ENCODE data around the gene PLD5. TPM values are rescaled to one million over a fixed set of nuclear protein-coding genes. Genes with fewer than 3 reads are reported as not detected.

PLD5 gene
- total RNA-seq, 2 donors from 2014 or later: 0.27 TPM; not detected in 1

DNA sequence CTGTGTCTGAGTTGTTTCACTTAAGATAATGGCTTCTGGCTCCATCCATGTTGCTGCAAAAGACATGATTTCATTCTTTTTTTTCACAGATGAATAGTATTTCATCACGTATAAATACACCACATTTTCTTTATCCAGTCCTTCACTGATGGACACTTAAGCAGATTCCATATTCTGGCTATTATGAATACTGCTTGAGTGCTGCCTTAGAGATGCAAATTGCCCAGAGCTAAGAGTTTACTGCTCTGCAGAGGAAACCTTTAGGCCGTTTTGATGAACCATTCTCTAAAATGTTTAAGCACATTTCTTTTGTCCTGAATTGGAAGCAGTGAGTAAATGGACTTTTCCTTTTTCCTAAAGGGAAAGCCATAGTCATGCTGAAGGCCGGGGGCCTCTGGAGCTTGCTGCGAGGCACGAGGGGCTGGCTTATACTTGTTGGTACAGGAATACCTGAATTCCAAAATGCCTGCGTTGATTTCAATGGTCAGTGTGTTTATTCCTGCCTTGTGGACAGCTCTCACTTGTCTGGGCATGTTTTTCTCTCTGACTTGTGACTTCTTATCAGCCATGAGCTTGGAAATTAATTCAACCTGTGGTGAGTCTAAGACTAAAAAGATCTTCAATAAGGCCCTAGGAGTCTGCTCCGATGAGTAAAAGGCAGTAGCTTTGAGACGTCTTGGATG, 324.6 kb downstream of the PLD5 start:
- Histone ChIP-seq H3K36me3 (no peaks in the 10 kb centered on the region), H3K27ac (no peak overlapping the region), H3K9ac (ENCODE audit: low read depth in 2 of 2, low read length in 2 of 2) (no peak overlapping the region), H3K4me3 (no peak overlapping the region), H3K9me3 (no peaks in the 10 kb centered on the region), H3K4me1 (no peaks in the 10 kb centered on the region), H3K27me3 (no peaks in the 10 kb centered on the region)
- no peak for DNase-seq
- TF ChIP-seq, protein P1, sequence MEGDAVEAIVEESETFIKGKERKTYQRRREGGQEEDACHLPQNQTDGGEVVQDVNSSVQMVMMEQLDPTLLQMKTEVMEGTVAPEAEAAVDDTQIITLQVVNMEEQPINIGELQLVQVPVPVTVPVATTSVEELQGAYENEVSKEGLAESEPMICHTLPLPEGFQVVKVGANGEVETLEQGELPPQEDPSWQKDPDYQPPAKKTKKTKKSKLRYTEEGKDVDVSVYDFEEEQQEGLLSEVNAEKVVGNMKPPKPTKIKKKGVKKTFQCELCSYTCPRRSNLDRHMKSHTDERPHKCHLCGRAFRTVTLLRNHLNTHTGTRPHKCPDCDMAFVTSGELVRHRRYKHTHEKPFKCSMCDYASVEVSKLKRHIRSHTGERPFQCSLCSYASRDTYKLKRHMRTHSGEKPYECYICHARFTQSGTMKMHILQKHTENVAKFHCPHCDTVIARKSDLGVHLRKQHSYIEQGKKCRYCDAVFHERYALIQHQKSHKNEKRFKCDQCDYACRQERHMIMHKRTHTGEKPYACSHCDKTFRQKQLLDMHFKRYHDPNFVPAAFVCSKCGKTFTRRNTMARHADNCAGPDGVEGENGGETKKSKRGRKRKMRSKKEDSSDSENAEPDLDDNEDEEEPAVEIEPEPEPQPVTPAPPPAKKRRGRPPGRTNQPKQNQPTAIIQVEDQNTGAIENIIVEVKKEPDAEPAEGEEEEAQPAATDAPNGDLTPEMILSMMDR (IDR thresholded peaks at IDR 0.05): no peak
- intact Hi-C loops (cut with DNase I): no loop called here

DNA sequence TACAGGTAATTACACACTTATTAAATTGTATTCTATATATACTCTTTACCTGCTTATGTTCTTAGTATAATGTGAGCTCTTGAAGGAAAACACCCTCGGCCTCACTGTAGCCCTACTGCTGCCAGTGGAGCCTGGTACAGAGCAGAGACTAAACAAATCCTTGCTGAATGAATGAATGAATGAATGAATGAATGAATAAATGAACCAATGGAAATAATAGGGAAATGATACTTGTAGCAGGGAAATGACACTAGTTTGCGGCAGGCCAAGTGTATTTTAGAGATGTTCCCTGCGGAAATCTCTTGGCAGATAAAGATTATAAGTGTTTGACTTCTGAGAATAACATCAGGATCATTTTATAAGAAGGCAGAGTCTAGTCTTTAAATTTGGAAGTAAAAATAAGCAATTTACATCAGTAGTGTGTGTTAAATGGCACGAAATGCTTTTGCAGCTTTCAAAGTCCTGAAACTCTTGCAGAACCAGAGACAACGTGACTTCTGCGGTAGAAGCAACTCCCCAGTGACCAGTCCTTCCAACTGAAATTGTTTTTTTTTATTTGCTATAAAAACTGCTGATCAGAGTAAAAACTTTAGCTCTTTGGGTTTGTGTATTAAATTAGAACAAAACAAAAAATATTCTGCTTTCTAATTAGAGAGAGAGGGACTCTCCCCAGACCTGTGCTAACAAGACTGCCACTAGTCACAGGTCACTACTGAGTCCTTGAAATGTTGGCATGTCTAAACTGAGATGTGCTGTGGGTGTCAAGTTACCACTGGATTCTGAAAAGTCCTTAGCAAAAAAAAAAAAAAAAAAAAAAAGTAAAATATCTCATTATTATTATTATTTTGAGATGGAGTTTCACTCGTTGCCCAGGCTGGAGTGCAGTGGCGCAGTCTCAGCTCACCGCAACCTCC, 326.3 kb downstream of the PLD5 start:
- H3K27me3 ChIP-seq: no peaks in the 10 kb centered on the region
- no peaks in the 10 kb centered on the region for H3K4me1 ChIP-seq
- intact Hi-C loops (cut with DNase I): no loop called here
- TF ChIP-seq, protein P1 (IDR thresholded peaks at IDR 0.05): no peak
- H3K36me3 ChIP-seq: no peaks in the 10 kb centered on the region
- H3K9me3 ChIP-seq: no peaks in the 10 kb centered on the region
- H3K4me3 ChIP-seq: no peak overlapping the region
- no peak for DNase-seq
- H3K9ac ChIP-seq (ENCODE audit: low read depth in 2 of 2, low read length in 2 of 2): no peak overlapping the region
- no peak overlapping the region for H3K27ac ChIP-seq

DNA sequence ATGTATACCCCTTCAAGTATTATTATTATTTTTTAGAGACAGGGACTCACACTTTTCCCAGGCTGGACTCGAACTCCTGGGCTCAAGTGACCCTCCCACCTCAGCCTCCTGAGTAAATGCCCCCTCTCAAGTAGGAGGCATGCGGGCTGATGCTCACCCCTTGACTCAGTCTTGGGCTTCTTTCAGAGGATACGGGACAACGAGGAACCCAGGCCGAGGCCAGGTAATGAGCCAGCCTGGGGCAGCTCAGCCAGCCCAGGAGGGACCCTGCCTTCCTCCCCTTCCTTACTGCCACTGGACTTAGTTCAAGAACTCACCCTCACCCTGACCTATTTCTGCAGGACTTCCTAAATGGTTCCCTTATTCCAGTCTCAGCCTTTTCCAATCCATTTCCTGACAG, 327.6 kb downstream of the PLD5 start:
- Histone ChIP-seq H3K27me3 (no peaks in the 10 kb centered on the region), H3K9me3 (no peaks in the 10 kb centered on the region), H3K36me3 (no peaks in the 10 kb centered on the region), H3K27ac (no peak overlapping the region), H3K4me1 (no peaks in the 10 kb centered on the region), H3K4me3 (no peak overlapping the region), H3K9ac (ENCODE audit: low read depth in 2 of 2, low read length in 2 of 2) (no peak overlapping the region)
- DNase-seq: no peak
- intact Hi-C loops (cut with DNase I): no loop called here
- TF ChIP-seq, protein P1 (IDR thresholded peaks at IDR 0.05): no peak

DNA sequence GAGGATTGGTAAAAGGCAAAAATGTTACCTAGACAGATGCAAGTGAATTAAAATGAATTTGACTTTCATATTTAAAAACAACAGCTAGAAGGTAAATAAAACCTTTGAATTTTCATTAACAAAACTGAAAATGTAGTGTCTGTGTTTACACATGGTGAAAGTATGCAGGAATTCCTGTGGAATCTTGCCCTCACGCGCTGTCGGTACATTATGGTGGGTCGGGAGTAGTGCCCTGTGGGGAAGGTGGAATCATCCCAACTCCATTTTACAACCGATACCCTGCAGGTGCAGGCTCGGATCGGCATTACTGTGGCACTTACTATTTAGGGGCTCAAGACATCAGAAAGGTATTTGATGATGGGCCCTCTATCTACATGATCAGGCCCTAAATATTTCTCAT, 328.4 kb downstream of the PLD5 start:
- no peak overlapping the region for H3K4me3 ChIP-seq
- no peak overlapping the region for H3K9ac ChIP-seq (ENCODE audit: low read depth in 2 of 2, low read length in 2 of 2)
- DNase-seq: no peak
- H3K9me3 ChIP-seq: no peaks in the 10 kb centered on the region
- TF ChIP-seq, protein P1 (IDR thresholded peaks at IDR 0.05): no peak
- H3K36me3 ChIP-seq: no peaks in the 10 kb centered on the region
- H3K4me1 ChIP-seq: no peaks in the 10 kb centered on the region
- no peak overlapping the region for H3K27ac ChIP-seq
- intact Hi-C loops (cut with DNase I): no loop called here
- H3K27me3 ChIP-seq: no peaks in the 10 kb centered on the region

DNA sequence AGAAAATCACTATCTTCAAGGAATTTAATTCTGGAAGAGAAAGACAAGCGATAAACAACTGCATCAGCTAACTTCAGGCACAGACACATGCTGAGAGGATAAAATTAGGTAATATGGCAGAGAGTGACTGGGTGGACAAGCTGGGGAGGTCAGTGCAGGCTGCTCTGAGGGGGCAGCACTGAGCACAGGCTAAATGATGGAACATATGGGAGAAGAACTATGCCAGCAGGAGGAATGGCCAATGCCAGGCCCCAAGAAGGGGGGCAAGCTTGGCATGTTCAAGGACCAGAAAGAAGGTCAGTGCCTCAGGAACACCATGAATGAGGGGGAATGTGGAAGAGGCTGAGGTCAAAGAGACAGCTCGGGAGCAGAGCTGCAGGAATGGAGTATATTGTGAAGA, 334.9 kb downstream of the PLD5 start:
- Histone ChIP-seq H3K4me1 (no peaks in the 10 kb centered on the region), H3K27ac (no peak overlapping the region), H3K4me3 (no peak overlapping the region), H3K9me3 (no peaks in the 10 kb centered on the region), H3K36me3 (no peaks in the 10 kb centered on the region), H3K27me3 (no peaks in the 10 kb centered on the region), H3K9ac (ENCODE audit: low read depth in 2 of 2, low read length in 2 of 2) (no peak overlapping the region)
- no peak for DNase-seq
- intact Hi-C loops (cut with DNase I): no loop called here
- TF ChIP-seq, protein P1 (IDR thresholded peaks at IDR 0.05): no peak

All from colonic mucosa (tissue), 4 donors.